Stimulated activated CD8-positive, alpha-beta memory T cell treated with anti-CD3 and anti-CD28 coated beads, Interleukin-2, amount 100 ng/mL, for 1 hour (primary cell): ENCODE measurements around the gene CLEC6A.
"Not testable (repeated sequence)": the region's sequence is repeated elsewhere in the genome, so short reads cannot be mapped to it uniquely, and the experiment has no call there.

ENCODE experiments used
- DNase-seq, 2 donors: peaks; one replicate each; pipeline ENCODE4 v3.0.0-alpha.2; 2020; ENCODE audit warnings: low read depth in 2 of 2

The CLEC6A gene

DNA sequence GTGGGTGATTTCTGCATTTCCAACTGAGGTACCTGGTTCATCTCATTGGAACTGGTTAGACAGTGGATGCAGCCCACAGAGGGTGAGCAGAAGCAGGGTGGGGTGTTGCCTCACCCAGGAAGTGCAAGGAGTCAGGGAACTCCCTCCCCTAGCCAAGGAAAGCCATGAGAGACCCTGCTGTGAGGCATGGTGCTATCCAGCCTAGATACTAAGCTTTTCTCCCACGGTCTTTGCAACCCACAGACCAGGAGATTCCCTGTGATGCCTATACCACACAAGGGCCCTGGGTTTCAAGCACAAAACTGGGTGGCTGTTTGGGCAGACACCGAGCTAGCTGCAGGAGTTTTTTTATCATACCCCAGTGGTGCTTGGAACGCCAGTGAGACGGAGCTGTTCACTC, 39.9 kb downstream of the CLEC6A start:
- DNase-seq, result not testable (repeated sequence)

DNA sequence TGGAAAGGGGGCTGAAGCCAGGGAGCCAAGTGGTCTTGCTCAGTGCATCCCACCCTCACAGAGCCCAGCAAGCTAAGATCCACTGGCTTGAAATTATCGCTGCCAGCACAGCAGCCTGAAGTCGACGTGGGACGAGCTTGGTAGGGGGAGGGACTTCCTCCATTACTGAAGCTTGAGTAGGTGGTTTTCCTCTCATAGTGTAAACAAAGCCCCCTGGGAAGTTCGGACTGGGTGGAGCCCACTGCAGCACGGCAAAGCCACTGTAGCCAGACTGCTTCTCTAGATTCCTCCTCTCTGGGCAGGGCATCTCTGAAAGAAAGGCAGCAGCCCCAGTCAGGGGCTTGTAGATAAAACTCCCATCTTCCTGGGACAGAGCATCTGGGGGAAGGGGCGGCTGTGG, 40.3 kb downstream of the CLEC6A start:
- not testable (repeated sequence) for DNase-seq

DNA sequence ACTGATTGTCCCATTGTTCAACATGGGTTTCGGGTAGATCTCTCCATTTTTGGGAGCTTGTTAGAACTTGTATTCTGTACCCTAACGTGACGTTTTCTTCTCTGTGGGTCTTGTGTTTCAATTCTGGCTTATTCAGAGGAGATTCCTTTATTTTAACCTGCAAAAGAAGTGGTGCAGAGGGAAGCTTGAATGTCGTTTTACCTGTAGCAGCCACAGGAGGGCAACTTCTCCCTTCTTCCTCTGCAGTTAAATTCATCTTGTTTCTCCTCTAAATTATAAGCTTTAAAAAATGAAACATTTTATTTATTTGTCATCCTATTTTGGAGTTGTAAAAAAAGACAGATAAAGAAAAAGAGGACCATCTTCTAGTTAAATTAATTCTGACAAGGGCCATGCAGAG, 43.9 kb downstream of the CLEC6A start:
- DNase-seq, result no peak

DNA sequence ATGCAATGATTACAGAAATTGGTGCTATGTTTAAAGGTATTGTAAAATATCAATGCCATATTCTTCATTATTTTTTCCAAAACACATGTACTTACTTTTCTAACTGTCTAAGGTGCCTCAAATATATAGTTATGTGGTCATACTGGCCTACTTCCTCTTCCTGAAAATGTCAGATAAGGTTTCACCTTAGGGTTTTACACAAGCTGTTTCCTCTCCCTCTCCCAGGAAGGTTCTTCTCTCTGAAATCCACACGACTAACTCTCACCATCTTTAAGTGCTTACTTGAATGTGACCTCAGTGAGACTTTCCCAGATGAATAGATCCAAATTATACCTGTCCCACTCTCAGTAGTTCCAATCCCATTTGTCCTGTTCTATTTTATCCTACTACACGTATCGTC, 46.0 kb downstream of the CLEC6A start:
- DNase-seq, result no peak

DNA sequence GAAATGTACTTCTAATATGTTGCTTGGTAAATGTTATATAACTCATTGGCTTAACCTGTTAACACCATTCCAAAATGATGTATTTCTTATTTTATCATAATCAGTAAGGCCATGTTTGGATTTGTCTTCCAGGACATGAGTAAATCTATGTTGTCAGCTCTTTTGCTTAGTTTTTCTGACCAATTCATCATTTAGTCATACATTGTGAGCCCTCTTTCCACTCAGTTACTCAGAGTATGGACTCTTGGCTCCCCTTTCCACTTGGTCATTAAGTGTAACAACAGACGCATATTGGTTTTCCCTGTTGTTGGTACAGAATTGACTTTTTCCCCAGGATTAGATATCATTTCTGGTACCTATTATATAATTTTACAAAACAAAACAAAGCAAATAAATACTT, 48.6 kb downstream of the CLEC6A start:
- DNase-seq, result no peak

DNA sequence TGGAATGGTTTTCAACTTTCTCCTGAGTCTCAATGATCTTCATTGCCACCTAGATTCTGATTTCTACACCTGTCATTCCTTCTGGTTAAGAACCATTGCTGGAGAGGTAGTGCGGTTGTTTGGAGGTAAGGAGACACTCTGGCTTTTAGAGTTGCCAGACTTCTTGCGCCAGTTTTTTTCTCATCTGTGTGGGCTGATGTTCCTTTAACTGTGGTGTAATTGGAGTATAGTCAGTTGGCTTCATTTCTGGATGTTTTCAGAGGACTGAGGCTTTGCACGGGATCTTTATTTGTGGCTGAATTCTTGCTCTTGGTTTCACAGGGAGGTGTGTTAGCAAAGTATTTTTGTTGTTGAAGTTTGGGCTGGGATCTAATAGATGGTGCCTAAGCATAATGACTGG, 51.8 kb downstream of the CLEC6A start:
- DNase-seq, result no peak

DNA sequence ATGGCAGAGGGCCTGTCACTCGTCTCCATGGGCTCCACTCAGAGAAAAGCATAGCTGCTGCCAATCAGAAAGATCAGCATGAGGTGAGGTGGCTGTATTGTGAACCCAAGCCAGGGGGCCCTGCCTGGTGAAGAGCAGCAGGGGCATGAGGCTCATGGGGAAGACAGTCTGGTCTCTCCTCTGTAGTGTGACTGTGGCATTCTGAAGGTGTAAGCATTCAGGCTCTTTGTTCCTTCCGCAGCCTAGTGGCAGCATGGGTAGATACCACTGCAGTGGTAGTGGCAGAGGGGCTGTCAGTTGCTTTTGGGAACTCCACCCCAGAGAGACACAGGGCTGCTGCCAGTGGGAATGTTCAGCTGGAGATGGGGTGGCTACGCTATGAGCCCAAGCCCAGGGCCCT, 52.5 kb downstream of the CLEC6A start:
- DNase-seq, result no peak

DNA sequence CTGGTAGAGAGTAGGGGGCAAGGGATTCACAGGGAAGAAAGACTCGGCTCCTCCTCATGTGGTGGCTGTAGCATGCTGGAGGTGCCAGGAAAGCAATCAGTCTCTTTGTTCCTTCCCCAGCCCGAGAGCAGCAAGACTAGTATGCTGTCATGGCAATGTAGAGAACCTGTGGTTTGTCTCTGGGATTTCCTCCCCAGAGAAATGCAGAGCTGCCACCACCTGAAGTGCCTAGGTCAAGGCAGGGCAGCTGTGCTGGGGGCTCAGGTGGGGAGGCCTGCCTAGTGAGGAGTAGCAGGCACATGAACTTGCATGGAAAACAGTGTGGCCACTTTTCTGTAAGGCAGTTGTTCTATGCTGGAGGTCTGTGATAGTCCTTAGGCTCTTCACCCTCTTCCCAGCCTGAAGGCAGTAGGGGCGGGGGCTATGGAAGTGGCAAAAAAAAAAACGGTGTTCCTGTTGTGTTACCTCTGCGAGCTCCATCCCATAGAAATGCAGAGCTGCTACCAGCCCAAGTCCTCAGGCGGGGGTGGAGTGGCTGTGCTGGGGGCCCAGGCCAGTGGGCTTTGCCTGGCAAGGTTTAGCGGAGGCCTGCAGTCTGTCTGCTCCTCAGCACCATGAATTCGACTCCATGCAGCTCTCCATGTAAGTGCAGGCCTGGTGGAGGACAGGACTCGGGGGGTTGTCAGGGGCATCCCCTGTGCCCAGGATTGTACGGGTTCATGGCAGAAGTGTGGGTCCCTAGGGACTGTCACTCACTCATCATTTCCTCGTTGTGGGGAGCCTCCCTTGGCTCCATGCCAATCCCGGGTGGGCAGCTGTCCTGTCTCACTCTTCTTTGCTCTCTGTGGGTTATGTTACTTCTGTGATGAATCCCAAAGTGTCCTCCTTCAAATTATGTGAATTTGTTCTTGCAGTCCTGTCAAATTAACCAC, 53.4 kb downstream of the CLEC6A start:
- DNase-seq, result no peak

DNA sequence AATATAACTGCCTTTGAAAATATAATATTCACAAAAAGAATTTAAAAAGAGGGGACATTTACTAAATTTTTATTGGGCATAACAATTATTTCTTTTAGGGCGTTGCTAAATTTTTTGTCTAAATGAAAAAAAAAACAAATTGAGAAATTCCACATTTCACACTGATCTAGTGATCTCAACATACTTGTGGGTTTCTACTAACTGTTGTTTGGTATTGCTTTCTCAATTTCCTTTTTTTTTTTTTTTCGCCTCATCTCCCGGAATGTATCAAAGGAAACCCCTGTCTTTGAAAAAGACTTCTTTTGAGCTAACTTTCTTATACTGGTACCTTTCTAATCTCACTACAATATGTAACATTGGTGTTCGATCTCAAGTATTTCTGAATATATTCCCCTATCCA, 57.5 kb downstream of the CLEC6A start, which contains the start of gene CLEC4D:
Gene CLEC4D, plus strand, starts transcription at position 248 of the 400 bp plus-strand sequence. CDS start 230 bp downstream, outside the sequence.
- no peak for DNase-seq

DNA sequence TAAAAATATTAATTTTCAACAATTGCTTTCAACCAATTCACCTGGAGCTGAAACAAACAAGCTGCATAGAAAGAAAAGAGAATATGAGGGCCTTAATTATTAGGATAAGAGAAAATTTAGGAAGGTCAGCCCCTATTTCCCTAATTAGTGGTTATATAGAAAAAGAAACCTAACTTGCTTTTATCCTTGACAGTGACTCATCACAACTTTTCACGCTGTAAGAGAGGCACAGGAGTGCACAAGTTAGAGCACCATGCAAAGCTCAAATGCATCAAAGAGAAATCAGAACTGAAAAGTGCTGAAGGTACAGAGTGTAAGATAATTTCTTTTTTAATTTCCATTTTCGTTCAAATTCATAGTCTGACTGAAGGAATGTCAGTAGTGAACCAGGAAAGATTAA, 62.2 kb downstream of the CLEC6A start:
- no peak for DNase-seq

DNA sequence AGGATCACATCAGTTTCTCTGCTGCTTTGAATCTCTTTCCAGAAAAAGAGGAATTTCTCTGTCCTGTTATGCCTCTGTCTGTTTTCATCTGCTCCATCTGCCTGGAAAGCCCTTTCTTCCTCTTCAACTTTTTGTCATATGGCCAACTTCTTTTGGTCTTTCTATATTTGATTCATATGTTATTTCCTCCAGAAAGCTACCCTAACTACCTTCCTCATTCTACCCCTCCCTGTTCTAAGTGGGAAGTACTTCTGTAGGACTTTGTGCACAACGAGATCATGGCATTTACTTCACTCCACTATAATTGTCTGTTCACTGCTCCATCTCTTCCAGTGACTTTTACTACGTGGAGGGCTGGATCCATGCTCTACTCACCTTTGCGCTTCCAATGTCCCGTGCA, 63.4 kb downstream of the CLEC6A start:
- no peak for DNase-seq

DNA sequence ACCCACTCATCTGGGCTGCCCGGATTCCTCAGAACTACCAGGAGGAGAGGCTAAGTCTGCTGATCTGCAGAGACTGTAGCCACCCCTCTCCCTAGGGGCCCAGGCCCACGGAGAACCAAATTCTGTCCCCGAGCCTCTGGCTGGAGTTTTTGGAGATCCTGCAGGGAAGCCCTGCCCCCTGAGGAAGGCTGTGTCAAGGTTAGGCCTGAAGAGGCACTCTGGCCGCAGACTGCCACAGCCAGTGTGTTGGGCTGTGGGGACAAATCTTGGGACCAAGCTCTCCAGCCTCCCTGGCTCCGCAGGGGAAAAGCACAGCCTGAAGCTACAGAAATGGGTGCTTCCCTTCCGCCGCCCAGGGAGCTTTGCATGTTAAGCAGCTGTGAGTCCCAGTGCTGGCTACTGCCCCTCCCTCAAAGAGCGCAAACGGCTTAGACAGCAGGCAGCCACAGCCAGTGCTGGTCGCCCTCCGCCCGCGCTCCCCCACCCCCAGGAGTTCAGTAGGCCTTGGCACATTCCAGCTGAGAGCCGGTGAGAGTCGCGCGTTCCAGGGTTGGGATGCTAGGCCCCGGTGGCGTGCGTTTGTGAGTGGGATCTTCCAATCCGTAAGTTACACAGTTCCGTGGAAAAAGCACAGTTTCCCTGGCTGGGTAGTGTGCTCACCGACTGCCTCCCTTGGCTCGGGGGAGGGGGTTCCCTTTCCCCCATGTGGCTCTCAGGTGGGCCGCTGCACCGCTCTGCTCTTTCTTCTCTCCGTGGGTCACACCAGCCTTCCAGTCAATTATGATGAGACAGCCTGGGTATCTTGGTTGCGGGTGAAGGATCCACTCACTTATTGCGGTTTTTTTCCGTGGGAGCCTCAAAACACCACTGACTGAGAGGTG, 71.7 kb downstream of the CLEC6A start:
- DNase-seq, result no peak
